Measurements from ENCODE around the gene CEPT1. TPM values are rescaled to one million over a fixed set of nuclear protein-coding genes. Genes with fewer than 3 reads are reported as not detected.

The CEPT1 gene
- total and polyA plus RNA-seq, 10 of the 15 experiments (the other 5 are each of a cell fraction or from before 2014, with no cell fraction given) = 29.4 to 77.9 (median 54.8) TPM

- no peak for FAIRE-seq
These were observed 23.5 kb upstream of the CEPT1 start for GRCh38 chr1:111116496-111116895.

GRCh38 chr1:111126354-111126753 lies 13.7 kb upstream of the CEPT1 start:
- H3K9me3 ChIP-seq (replicated peaks; ENCODE audit: control insufficient read depth, insufficient read depth, low read length) = no peaks in the 10 kb centered on the region
- no peak overlapping the region for H3K4me3 ChIP-seq
- DNase-seq (ENCODE audit: low read depth, low spot score) (no peak), FAIRE-seq (no peak), ATAC-seq (no peak)
- no peak overlapping the region for H3K9ac ChIP-seq (ENCODE audit: control insufficient read depth, insufficient read depth, low read length)
- H3K79me2 ChIP-seq (ENCODE audit: control insufficient read depth, insufficient read depth, low read length) = peaks cover 7% of the 10 kb centered on the region
- BruUV-seq (replicated peaks) = no TSS peak
- H3K4me2 ChIP-seq (ENCODE audit: control insufficient read depth, insufficient read depth) = 0 out of 2 replicates have a peak overlapping the region, but pooled peaks have one; percentile 60
- H2AFZ ChIP-seq (ENCODE audit: control insufficient read depth, low read depth, low read length) = no peak overlapping the region
- ChIA-PET POLR2A (interaction anchor here (1.2 to 2.3 kb wide), 3 partner anchors 14 to 66 kb away, joined by 3 to 20 read pairs (median 3); partner anchors contain the start of genes CEPT1 and DRAM2), RAD21 (ENCODE audit: unreplicated experiment) (interaction anchor here (1.1 to 3.7 kb wide), 7 partner anchors 15 to 97 kb away, joined by 5 to 35 read pairs (median 8); partner anchors contain the start of genes CEPT1 and DRAM2), CTCF (interaction anchor here (0.6 to 2.7 kb wide), 8 partner anchors 10 to 712 kb away, joined by 3 to 11 read pairs (median 3); no protein-coding TSS in a partner anchor), SMC1A (ENCODE audit: uncharacterized antibody, unreplicated experiment) (interaction anchor here (0.6 to 4.1 kb wide), 17 partner anchors 9 to 97 kb away, joined by 3 to 42 read pairs (median 6); partner anchors contain the start of genes CEPT1 and DRAM2)
- H3K4me1 ChIP-seq (ENCODE audit: control insufficient read depth, insufficient read depth, low read length) = peaks cover 26% of the 10 kb centered on the region
- WGBS (ENCODE audit: insufficient coverage, insufficient replicate concordance, low lambda C conversion rate, missing lambda C conversion rate) = 100% methylated on average over 1 of the region's 1 CpG
- in situ Hi-C loops (cut with MboI) = no loop called here
- H3K27me3 ChIP-seq (replicated peaks in 1 of 2; ENCODE audit: control insufficient read depth in 2 of 2, insufficient read depth in 2 of 2, low read length in 1 of 2) = no peaks in the 10 kb centered on the region
- intact Hi-C loops (cut with micrococcal nuclease; ENCODE audit: unreplicated experiment) = loop anchor here (5.0 kb wide), 1 partner anchor 94 kb away; no protein-coding TSS in a partner anchor
- peak overlapping the region; percentile 94; the same call in 1 of the 2 replicates for H3K27ac ChIP-seq (ENCODE audit: control insufficient read depth, insufficient read depth)
- H4K20me1 ChIP-seq (ENCODE audit: control insufficient read depth, insufficient read depth) = no peaks in the 10 kb centered on the region
- H3K36me3 ChIP-seq (ENCODE audit: control insufficient read depth in 2 of 2, insufficient read depth in 2 of 2, low read length in 1 of 2) = peaks cover 0 to 29% of the 10 kb centered on the region in 2 experiments; a peak in 2 of 4 replicates
- TF ChIP-seq CHD1 (IDR thresholded peaks at IDR 0.05; ENCODE audit: low read depth, low read length) = no peak
- TF ChIP-seq JUND (IDR thresholded peaks at IDR 0.05; ENCODE audit: low read depth, low read length) = no peak
- no peak for TF ChIP-seq POU2F2 (IDR thresholded peaks at IDR 0.05; ENCODE audit: borderline replicate concordance, low read depth, low read length)
- no peak for TF ChIP-seq ETV6 (conservative IDR thresholded peaks at IDR 0.05 in 1 of 2, IDR thresholded peaks at IDR 0.05 in 1 of 2; ENCODE audit: borderline replicate concordance in 1 of 2, low read depth in 1 of 2)
- no peak for TF ChIP-seq CEBPZ (IDR thresholded peaks at IDR 0.05; ENCODE audit: low read depth, low read length)
- TF ChIP-seq FOXK2 (IDR thresholded peaks at IDR 0.05) = no peak
- TF ChIP-seq KDM1A (IDR thresholded peaks at IDR 0.05; ENCODE audit: borderline replicate concordance) = no peak
- no peak for TF ChIP-seq EED (IDR thresholded peaks at IDR 0.05; ENCODE audit: low read depth)
- TF ChIP-seq HSF1 (IDR thresholded peaks at IDR 0.05; ENCODE audit: low read depth, low read length) = no peak
- TF ChIP-seq EGR1 (IDR thresholded peaks at IDR 0.05; ENCODE audit: borderline replicate concordance in 1 of 2, low read depth in 2 of 2, low read length in 2 of 2) = no peak
- no peak for TF ChIP-seq NFIC (IDR thresholded peaks at IDR 0.05; ENCODE audit: low read depth, low read length)

More at GRCh38 chr1:111116496-111116895, 23.5 kb upstream of the CEPT1 start:
- in situ Hi-C loops (cut with MboI) = no loop called here
- no peaks in the 10 kb centered on the region for H3K27me3 ChIP-seq (replicated peaks in 1 of 2; ENCODE audit: control insufficient read depth in 2 of 2, insufficient read depth in 2 of 2, low read length in 1 of 2)
- H2AFZ ChIP-seq (ENCODE audit: control insufficient read depth, low read depth, low read length) = no peak overlapping the region
- H3K79me2 ChIP-seq (ENCODE audit: control insufficient read depth, insufficient read depth, low read length) = no peaks in the 10 kb centered on the region
- H3K9ac ChIP-seq (ENCODE audit: control insufficient read depth, insufficient read depth, low read length) = no peak overlapping the region
- POLR2A ChIA-PET = no interaction called here
- DNase-seq (ENCODE audit: low read depth, low spot score) (no peak), ATAC-seq (no peak)
- WGBS (ENCODE audit: insufficient coverage, insufficient replicate concordance, low lambda C conversion rate, missing lambda C conversion rate) = 98% methylated on average over 2 of the region's 2 CpGs
- no peak for TF ChIP-seq SIX5 (IDR thresholded peaks at IDR 0.05; ENCODE audit: low read depth, low read length, severe bottlenecking)
- no peak for TF ChIP-seq TCF7 (IDR thresholded peaks at IDR 0.05; ENCODE audit: borderline replicate concordance)
- no peak for TF ChIP-seq FOXK2 (IDR thresholded peaks at IDR 0.05)
- H3K9me3 ChIP-seq (replicated peaks; ENCODE audit: control insufficient read depth, insufficient read depth, low read length) = no peaks in the 10 kb centered on the region
- no peak overlapping the region for H3K4me3 ChIP-seq
- RAD21 ChIA-PET (ENCODE audit: unreplicated experiment) = no interaction called here
- peaks cover 0 to 25% of the 10 kb centered on the region in 2 experiments; a peak in 2 of 4 replicates for H3K36me3 ChIP-seq (ENCODE audit: control insufficient read depth in 2 of 2, insufficient read depth in 2 of 2, low read length in 1 of 2)
- CTCF ChIA-PET = no interaction called here
- no peak overlapping the region for H3K27ac ChIP-seq (ENCODE audit: control insufficient read depth, insufficient read depth)
- SMC1A ChIA-PET (ENCODE audit: uncharacterized antibody, unreplicated experiment) = interaction anchor here (1.2 kb wide), 1 partner anchor 10 kb away, joined by 5 read pairs; no protein-coding TSS in a partner anchor
- H4K20me1 ChIP-seq (ENCODE audit: control insufficient read depth, insufficient read depth) = no peaks in the 10 kb centered on the region
- intact Hi-C loops (cut with micrococcal nuclease; ENCODE audit: unreplicated experiment) = no loop called here
- H3K4me1 ChIP-seq (ENCODE audit: control insufficient read depth, insufficient read depth, low read length) = no peaks in the 10 kb centered on the region
- BruUV-seq (replicated peaks) = no TSS peak
- no peak overlapping the region for H3K4me2 ChIP-seq (ENCODE audit: control insufficient read depth, insufficient read depth)

Measured in GM12878 (cell line).